Heart right ventricle (tissue), 16 donors: Measurements from ENCODE around the gene G0S2. TPM values are rescaled to one million over a fixed set of nuclear protein-coding genes. Genes with fewer than 3 reads are reported as not detected.

ENCODE experiments used
- ATAC-seq, 8 donors: fragments of 200-7000 bp; cut with Tn5 transposase; one replicate each; pipeline ENCODE4 v1.9.1; 2020; ENCODE audit warnings: mild to moderate bottlenecking in 8 of 8, moderate library complexity in 8 of 8, moderate number of reproducible peaks in 1 of 8
- DNase-seq, 2 donors: peaks; one replicate each; pipeline ENCODE4 v3.0.0-alpha.2; 2020
- H3K27ac ChIP-seq, 10 donors: fragments of 200-600 bp; sonication (generic) in 2 of 10; one replicate each; pipeline versions ENCODE4 v1.5.0 to v1.8.0; 2020 to 2022; ENCODE audit warnings: mild to moderate bottlenecking in 3 of 10
- H3K27me3 ChIP-seq, 7 donors: fragments of 200-600 bp; one replicate each; pipeline ENCODE4 v1.8.0; 2021 to 2022; ENCODE audit warnings: mild to moderate bottlenecking in 2 of 7
- H3K36me3 ChIP-seq, 9 donors: fragments of 200-600 bp; sonication (generic) in 1 of 9; one replicate each; pipeline versions ENCODE4 v1.5.0 to v1.8.0; 2020 to 2022; ENCODE audit warnings: mild to moderate bottlenecking in 2 of 9
- H3K4me1 ChIP-seq, 9 donors: fragments of 200-600 bp; sonication (generic) in 1 of 9; one replicate each; pipeline versions ENCODE4 v1.5.0 to v1.8.0; 2020 to 2022; ENCODE audit warnings: mild to moderate bottlenecking in 4 of 9
- H3K4me3 ChIP-seq, 10 donors: fragments of 200-600 bp; sonication (generic) in 2 of 10; one replicate each; pipeline versions ENCODE4 v1.5.0 to v1.8.0; 2020 to 2022; ENCODE audit warnings: mild to moderate bottlenecking in 7 of 10, moderate library complexity in 2 of 10
- H3K9me3 ChIP-seq, 11 donors: fragments of 200-600 bp in 10 of 11; sonication (generic) in 2 of 11; one replicate each; pipeline versions ENCODE4 v1.5.0 to v1.8.0; 2013 to 2022; ENCODE audit warnings: mild to moderate bottlenecking in 2 of 11, control low read depth in 1 of 11, moderate library complexity in 1 of 11
- CTCF ChIP-seq, 9 donors: fragments of 200-600 bp; sonication (generic) in 2 of 9; IDR thresholded peaks; one replicate each; pipeline versions ENCODE4 v1.5.0 to v1.8.0; 2021 to 2022; ENCODE audit warnings: antibody characterized with exemption in 9 of 9, mild to moderate bottlenecking in 5 of 9, moderate library complexity in 1 of 9
- WGBS, 2 donors: extraction: QIAGEN DNeasy Blood & Tissue Kit; methylation state at CpG; one replicate each; pipeline ENCODE4 v1.1.7; 2013; ENCODE audit warnings: inconsistent platforms in 1 of 2; 5-methylcytosine and 5-hydroxymethylcytosine counted together
- intact Hi-C, 10 donors: fragments of 100-400 bp; cut with DNase I; formaldehyde crosslinking; loops; one replicate each; pipeline versions ENCODE4 v1.11.1 to v1.14.2; 2022
- polyA plus RNA-seq, 2 donors: library from polyadenylated mRNA; stranded (reverse); fragments of 200-250 nt; gene quantifications; one replicate each; pipeline ENCODE4 v1.2.3, GENCODE V29; 2013
- total RNA-seq, 10 donors: library from RNA; stranded (reverse); fragmentation: NEBNext Ultra II Directional in 3 of 10; extraction: Animal tissue kit (Norgen Biotek cat#: 25700) in 3 of 10; gene quantifications; one replicate each; pipeline versions ENCODE4 v1.2.1 to v1.2.4, GENCODE V29; 2021 to 2023
- donor health status: Arrhythmogenic right ventricular cardiomyopathy.
- donor health status: ischemic (EF 13 %, LVEDD 7.1; RV severe dilation, severe dysfunction).
- donor health status: healthy with polysubstance abuse.
- donor health status: DM: no; HTN: yes; CAD: no.
- donor health status: DM: no; HTN: no; CAD: no.
- donor health status: ischemic (EF 25% LVEDD 6.9; RV normal size, moderate dysfunction).
- donor health status: ischemic (EF 25% LVEDD 5.7; RV mildly dilated, moderate dysfunction).
- donor health status: healthy.
- donor health status: DM: yes; HTN: yes; CAD: no.
- donor health status: Ischemic cardiomyopathy.
- donor health status: ischemic (EF 35%, LVEDD 5.7; RV mildly dilated, moderate dysfunction).
- donor health status: nonischemic (EF 11% LVEDD 7.7; RV severe dilation, severe dysfunction).
- donor health status: DM: yes; HTN: yes; CAD: no.
- donor health status: PGD.
- donor health status: ischemic (EF 29% LVEDD 5.4; RV normal size, mild dysfunction).
- donor health status: nonischemic (EF 23%, LVEDD 6.1; RV moderate dilation, normal function).

The G0S2 gene
- total and polyA plus RNA-seq, 12 donors = 75.3 to 491 (median 131) TPM

- no peaks in the 10 kb centered on the region for H3K36me3 ChIP-seq
- no peak overlapping the region for H3K4me3 ChIP-seq
- DNase-seq = no peak
- TF ChIP-seq CTCF (IDR thresholded peaks at IDR 0.05) = no peak
- no peaks in the 10 kb centered on the region for H3K27me3 ChIP-seq
- ATAC-seq = no peak
- H3K4me1 ChIP-seq = peaks cover 0 to 23% (median 3%) of the 10 kb centered on the region in 9 donors
- peak overlapping the region in 6 of 10 donors; percentile 43 to 83 (median 78) for H3K27ac ChIP-seq
- intact Hi-C loops = no loop called here
- 96 to 97% methylated on average over 1 of the region's 1 CpG for WGBS, 2 donors
- H3K9me3 ChIP-seq = no peaks in the 10 kb centered on the region
Measured at GRCh38 chr1:209721323-209721722, 46.1 kb downstream of the G0S2 start.

- WGBS, 2 donors = 96% methylated on average over 3 of the region's 3 CpGs
- Histone ChIP-seq H3K9me3 (no peaks in the 10 kb centered on the region), H3K36me3 (no peaks in the 10 kb centered on the region), H3K4me3 (no peak overlapping the region), H3K27me3 (no peaks in the 10 kb centered on the region), H3K27ac (no peak overlapping the region), H3K4me1 (peaks cover 0 to 28% (median 8%) of the 10 kb centered on the region in 9 donors)
- TF ChIP-seq CTCF (IDR thresholded peaks at IDR 0.05) = no peak
- ATAC-seq = no peak
- intact Hi-C loops = no loop called here
- DNase-seq = no peak
Measured at GRCh38 chr1:209723265-209723664, 48.1 kb downstream of the G0S2 start.

- peaks cover 0 to 36% (median 14%) of the 10 kb centered on the region in 9 donors for H3K4me1 ChIP-seq
- DNase-seq (no peak), ATAC-seq (no peak)
- TF ChIP-seq CTCF (IDR thresholded peaks at IDR 0.05) = no peak
- H3K27me3 ChIP-seq = no peaks in the 10 kb centered on the region
- no peaks in the 10 kb centered on the region for H3K36me3 ChIP-seq
- H3K27ac ChIP-seq = no peak overlapping the region
- WGBS, 2 donors = 85 to 91% methylated on average over 3 of the region's 3 CpGs
- no peaks in the 10 kb centered on the region for H3K9me3 ChIP-seq
- no peak overlapping the region for H3K4me3 ChIP-seq
- intact Hi-C loops = no loop called here
Measured at GRCh38 chr1:209723756-209724693, 48.8 kb downstream of the G0S2 start.

Other genes with a start within 250 kb of the G0S2 start
- gene CAMK1G, start 91.7 kb upstream of the G0S2 start, total RNA-seq = under 1 TPM in 3 of 10 donors, not detected in 7; 0.11 to 0.71 (median 0.21) TPM
- gene CAMK1G, start 91.7 kb upstream of the G0S2 start, polyA plus RNA-seq = not detected
- gene LAMB3, start 23.0 kb upstream of the G0S2 start, total RNA-seq = 1 to 10 TPM; 2.3 to 6.0 (median 3.8) TPM
- gene LAMB3, start 23.0 kb upstream of the G0S2 start, polyA plus RNA-seq = 1 to 10 TPM; 1.6 to 3.7 TPM
- gene HSD11B1, start 29.4 kb downstream of the G0S2 start, total RNA-seq = 10 to 100 TPM in 1 of 10 donors, 1 to 10 TPM in 9; 1.3 to 15.7 (median 3.0) TPM
- 1 to 10 TPM in 1 of 2 donors, under 1 TPM in 1; 0.59 to 7.2 TPM for gene HSD11B1, start 29.4 kb downstream of the G0S2 start, polyA plus RNA-seq
- 1 to 10 TPM in 4 of 10 donors, under 1 TPM in 6; 0.45 to 8.0 (median 0.85) TPM for gene TRAF3IP3, start 80.6 kb downstream of the G0S2 start, total RNA-seq
- under 1 TPM; 0.58 to 0.59 TPM for gene TRAF3IP3, start 80.6 kb downstream of the G0S2 start, polyA plus RNA-seq
- 1 to 10 TPM; 1.2 to 2.8 (median 1.9) TPM for gene C1orf74, start 109.1 kb downstream of the G0S2 start, total RNA-seq
- gene C1orf74, start 109.1 kb downstream of the G0S2 start, polyA plus RNA-seq = 1 to 10 TPM; 1.0 to 1.2 TPM
- 10 to 100 TPM; 25.1 to 69.4 (median 43.8) TPM for gene IRF6, start 130.7 kb downstream of the G0S2 start, total RNA-seq
- 10 to 100 TPM in 1 of 2 donors, 1 to 10 TPM in 1; 1.2 to 11.3 TPM for gene IRF6, start 130.7 kb downstream of the G0S2 start, polyA plus RNA-seq
- 1 to 10 TPM; 2.3 to 4.2 (median 3.4) TPM for gene UTP25, start 152.6 kb downstream of the G0S2 start, total RNA-seq
- 1 to 10 TPM in 1 of 2 donors, under 1 TPM in 1; 0.73 to 1.5 TPM for gene UTP25, start 152.6 kb downstream of the G0S2 start, polyA plus RNA-seq